NCI-H524 (cell line): ENCODE results near the gene BCL11B.
A peak's percentile ranks its signal among the peaks of the same experiment; 100 is the strongest.

ENCODE experiments used
- DNase-seq, 2 experiments: peaks; one replicate each; lab custom pipeline; 2025; lab: John Stamatoyannopoulos, UW

The BCL11B gene

GRCh38 chr14:99254328-99255009 lies 17.5 kb downstream of the BCL11B start:
- no peak for DNase-seq

DNA sequence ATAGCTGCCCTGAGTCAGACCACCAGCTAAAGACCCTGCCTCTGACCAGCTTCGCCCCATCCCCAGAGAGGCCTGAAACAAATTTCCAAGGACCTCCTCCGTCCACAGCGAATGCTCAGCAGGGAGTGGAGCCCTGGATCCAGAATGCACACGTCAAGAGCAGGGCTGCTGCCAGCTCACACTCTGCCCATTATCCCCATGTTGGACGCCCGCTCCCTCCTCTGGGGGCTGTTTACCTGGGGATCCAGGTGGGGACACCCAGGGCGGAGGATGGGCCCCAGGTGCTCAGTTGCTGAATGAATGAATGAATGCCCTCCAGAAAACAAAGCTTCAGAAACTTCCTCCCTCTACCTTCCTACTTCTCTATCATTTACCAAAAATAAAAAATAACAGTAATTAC lies 18.1 kb downstream of the BCL11B start:
- no peak for DNase-seq

DNA sequence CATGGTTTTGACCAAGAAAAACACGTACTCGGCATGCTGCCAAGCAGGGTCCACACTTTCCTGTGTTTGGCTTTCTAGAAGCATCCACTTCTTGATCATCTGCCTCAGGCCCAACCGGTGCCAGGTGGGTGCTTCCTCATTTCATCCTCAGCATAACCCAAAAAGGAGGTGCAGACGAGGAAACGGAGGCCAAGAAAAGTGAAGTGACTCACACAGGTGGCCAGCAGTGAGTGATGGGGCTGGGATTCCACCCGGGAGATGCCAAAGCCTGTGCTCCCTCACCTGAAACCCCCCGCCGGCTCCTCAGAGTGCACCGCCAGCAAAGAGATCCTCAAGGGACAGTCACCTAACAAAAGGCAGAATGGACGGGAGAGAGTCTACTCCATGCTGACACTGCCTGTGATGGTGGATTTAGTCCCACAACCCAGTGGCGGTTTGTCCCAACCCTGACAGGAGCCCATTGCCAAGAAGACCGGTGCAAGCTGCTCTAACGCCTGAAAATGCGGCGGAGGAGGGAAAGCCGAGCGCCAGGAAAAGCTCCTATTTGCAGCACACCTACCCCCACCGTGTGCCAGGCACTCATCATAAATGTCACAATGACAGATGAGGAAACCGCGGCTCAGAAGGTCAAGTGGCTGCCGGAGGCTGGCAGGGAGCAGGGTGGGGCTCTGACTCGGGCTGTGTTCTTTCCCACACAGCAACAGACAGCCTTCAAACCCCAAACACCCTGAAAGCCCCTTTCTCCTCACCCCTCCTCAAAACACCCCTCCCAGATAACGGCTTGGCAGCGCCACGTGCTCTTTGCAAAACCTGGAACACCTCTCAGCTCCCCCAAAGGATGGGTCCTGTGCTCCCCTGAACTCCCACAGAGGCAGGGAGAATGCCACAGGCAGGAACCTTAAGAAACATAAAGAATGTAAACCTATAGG lies 18.8 kb downstream of the BCL11B start:
- DNase-seq, result peak in 1 of 2 experiments; percentile 17

DNA sequence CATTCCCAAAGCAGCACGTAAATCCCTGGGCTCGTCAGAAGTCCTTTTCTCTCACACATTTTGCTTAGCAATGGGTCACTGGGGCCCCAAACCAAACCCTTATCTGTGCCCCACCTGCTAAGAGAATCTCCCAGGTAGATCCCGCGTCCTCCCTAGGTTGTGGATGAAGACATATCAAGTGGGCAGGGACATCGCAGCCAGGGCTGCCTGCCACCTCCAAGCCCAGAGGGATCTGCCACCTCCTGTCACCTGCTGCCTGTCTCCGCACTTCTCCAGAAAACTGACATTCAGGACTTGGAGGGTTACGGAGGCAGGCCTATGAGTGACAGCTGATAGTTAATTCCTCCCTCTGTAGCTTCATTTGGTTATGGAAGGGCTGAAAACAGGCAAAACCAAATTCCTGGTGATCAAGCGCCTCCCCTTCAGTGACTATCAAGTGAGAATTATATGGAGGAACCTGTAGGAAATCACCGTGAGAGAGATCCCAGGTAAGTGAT lies 19.5 kb downstream of the BCL11B start:
- no peak for DNase-seq

GRCh38 chr14:99251721-99252120 lies 20.3 kb downstream of the BCL11B start:
- DNase-seq, result no peak

- no peak for DNase-seq
Observed at GRCh38 chr14:99250636-99251208, 21.3 kb downstream of the BCL11B start.

DNA sequence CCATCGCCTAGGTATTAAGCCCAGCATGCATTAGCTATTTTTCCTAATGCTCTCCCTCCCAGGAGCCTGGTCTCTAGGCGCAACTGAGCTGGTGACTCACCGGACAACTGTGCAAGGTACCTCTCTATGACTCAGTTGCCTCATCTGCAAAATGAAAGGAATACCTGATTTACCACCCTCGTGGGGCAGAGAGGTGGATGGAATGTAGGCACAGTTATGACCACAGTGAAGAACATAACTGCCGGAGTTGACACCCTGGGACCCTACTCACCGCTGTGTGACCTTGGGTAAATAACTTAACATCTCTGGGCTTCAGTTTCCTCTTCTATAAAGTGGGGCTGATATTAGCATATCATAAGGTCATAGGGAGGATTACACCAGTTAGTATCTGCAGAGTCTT lies 22.6 kb downstream of the BCL11B start:
- DNase-seq, result no peak

DNA sequence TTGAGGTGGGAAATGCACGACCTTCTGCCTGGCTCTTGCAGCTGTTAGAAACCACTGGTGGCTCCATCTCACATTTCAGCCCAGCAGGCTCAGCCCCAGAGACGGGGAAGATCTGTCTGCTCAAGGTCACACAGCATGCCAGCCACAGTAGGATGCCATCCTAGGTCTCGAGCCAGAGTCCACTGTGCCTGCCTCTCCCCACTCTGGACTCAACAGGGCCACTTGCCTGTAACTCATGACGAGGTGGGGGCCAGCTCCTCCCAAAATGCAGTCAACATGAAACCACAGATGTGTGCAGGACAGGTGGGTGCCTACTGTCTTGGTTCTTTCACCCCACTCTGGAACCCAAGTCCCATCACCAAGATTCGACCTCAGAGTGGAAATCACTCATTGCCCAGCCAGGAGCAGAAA lies 23.2 kb downstream of the BCL11B start:
- DNase-seq, result no peak

GRCh38 chr14:99247772-99248171 lies 24.2 kb downstream of the BCL11B start:
- DNase-seq, result no peak

GRCh38 chr14:99247101-99247729 lies 24.8 kb downstream of the BCL11B start:
- peak in 1 of 2 experiments; percentile 20 for DNase-seq

- no peak for DNase-seq
Observed at GRCh38 chr14:99246536-99247097, 25.4 kb downstream of the BCL11B start.

- DNase-seq, result peak in 1 of 2 experiments; percentile 44
Observed at GRCh38 chr14:99245564-99246511, 26.2 kb downstream of the BCL11B start.

DNA sequence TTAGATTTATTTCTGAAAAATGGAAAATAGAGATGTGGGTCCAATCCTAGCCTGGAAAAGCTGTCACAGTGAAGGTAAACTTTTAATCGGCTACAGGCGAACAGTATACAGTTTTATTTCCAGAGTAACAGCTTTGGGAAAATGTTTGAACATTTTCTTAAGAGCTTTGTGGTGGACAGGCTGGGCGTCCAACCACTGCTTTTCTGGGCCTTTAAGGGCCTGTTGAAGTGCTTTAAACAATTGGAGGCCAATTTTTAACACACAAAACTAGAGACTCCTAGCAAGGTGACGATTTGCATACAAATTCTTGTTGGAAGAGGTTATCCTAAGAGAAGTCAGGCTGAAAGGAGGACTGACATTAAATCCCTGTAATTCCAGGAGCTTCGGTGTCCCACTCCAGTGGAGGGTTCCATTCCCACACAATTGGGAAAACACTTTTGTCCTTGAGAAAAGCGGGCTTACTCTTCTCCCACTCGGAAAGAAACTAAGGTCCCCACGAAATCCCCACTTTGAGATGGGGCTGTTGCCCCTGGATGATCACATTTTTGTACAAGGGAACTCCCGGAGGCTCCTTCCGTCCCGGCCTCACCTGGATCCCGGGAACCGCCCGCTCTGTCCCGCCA lies 26.9 kb downstream of the BCL11B start:
- DNase-seq, result no peak

- DNase-seq, result no peak
Observed at GRCh38 chr14:99244367-99244901, 27.6 kb downstream of the BCL11B start.

GRCh38 chr14:99242816-99243721 lies 28.9 kb downstream of the BCL11B start:
- no peak for DNase-seq

DNA sequence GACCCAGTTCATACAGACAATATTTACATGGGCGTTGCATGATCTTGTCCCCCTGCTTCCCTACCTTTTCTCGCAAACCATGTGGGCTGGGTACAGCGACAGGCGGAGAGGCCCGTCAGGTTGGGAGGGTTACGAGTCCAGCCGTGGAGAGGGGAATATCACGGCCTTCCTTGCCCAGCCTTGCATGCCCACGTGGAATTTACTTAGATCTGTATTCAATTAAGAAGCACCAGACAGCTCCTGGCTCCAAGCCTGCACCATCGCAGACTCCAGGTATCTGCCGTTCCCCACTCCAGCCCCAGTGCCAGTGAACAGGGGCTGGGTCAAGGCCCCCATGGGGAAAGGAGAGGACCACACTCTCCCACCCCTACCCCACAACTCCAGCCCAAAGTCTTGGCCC lies 29.8 kb downstream of the BCL11B start:
- DNase-seq, result no peak

GRCh38 chr14:99241325-99242010 lies 30.5 kb downstream of the BCL11B start:
- no peak for DNase-seq

GRCh38 chr14:99240627-99241324 lies 31.2 kb downstream of the BCL11B start:
- DNase-seq, result no peak
